GM12864 (cell line): ENCODE results near the gene MALRD1.
"Not testable (repeated sequence)": the region's sequence is repeated elsewhere in the genome, so short reads cannot be mapped to it uniquely, and the experiment has no call there.

ENCODE experiments used
- DNase-seq: peaks from one replicate; pipeline ENCODE4 v3.0.0-alpha.2; 2011; ENCODE audit warnings: low read depth
- H3K4me3 ChIP-seq: 2 replicates; pipeline ENCODE4 v1.5.1; 2011; ENCODE audit warnings: mild to moderate bottlenecking, low read depth, low read length, control low read depth
- CTCF ChIP-seq: IDR thresholded peaks from 2 replicates; pipeline ENCODE4 v1.5.1; 2011; ENCODE audit warnings: low read depth, mild to moderate bottlenecking, moderate library complexity, low read length, control low read depth, inconsistent platforms; ENCODE audit errors: missing control alignments

MALRD1 gene

GRCh38 chr10:19756919-19757318 lies 708.3 kb downstream of the MALRD1 start:
- H3K4me3 ChIP-seq, result no peak overlapping the region
- no peak for TF ChIP-seq CTCF
- no peak for DNase-seq

GRCh38 chr10:19762026-19762425 lies 713.4 kb downstream of the MALRD1 start:
- no peak for TF ChIP-seq CTCF
- no peak overlapping the region for H3K4me3 ChIP-seq

DNA sequence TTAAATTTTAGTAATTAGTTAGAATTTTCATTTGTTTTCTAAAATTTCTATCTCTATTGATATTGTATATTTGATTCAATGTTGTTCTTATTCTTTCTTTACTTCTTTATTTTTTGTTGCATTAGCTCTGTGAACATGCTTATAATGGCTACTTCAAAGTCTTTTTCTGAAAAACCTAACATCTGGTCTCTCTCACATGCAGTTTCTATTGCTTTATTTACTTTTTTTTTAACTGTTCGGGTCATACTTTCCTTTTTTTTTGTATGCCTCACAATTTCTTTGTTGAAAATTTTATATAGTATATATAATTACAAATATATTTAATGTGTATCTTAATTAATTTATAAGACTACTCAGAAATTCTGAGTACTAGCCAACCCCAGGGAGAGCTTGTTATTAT lies 715.5 kb downstream of the MALRD1 start:
- TF ChIP-seq CTCF, result no peak
- H3K4me3 ChIP-seq, result no peak overlapping the region
- DNase-seq, result no peak

More at GRCh38 chr10:19762026-19762425, 713.4 kb downstream of the MALRD1 start:
- no peak for DNase-seq

DNA sequence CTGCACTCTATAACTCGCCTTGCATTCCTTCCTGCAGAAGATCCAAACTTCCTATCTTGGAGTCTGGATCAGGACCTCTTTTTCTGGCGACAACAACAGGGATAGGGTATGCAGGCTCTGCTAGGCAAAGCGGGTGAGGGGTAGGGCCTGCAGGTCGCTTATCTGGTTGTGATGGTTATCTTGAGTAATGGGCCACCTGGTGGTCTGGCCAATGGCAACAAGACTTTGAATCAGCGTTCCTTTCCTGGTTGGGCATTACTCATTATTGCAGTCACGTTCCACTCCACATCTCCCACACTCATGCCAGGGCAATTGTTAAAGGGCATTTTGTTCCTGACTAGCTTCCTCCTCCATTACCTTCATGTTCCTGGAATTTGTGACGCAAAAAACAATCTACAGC lies 719.3 kb downstream of the MALRD1 start:
- TF ChIP-seq CTCF, result no peak
- H3K4me3 ChIP-seq, result no peak overlapping the region
- no peak for DNase-seq

DNA sequence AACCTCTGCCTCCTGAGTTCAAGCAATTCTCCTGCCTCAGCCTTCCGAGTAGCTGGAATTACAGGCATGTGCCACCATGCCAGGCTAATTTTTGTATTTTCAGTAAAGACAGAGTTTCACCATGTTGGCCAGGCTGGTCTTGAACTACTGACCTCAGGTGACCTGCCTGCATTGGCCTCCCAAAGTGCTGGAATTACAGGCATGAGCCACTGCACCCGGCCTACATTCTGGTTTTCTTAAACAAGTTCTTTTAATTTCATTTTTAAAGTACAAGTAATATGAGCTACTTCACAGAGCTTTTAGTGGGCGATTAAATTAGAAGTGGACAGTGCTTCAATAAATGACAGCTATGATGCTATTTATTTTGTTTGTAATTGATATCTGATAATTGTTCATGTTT lies 721.2 kb downstream of the MALRD1 start:
- not testable (repeated sequence) for DNase-seq, H3K4me3 ChIP-seq

DNA sequence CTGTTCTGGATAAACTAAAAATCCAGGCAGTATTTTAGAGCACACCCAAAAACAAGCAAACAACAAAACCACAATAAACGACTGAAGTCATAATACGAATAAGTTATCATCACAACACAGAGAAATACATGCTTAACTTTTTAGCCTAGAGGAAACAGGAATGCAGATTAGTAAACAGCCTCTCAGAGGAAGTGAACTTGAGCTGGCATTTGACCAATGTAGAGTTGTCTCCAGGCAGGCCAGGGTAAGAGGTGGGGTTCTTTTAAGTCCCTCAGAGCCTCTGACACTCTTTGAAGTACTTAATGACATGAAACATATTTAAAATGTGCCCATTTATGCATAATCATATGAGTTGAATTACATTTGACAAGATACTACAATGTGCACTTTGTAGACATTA lies 724.4 kb downstream of the MALRD1 start:
- no peak for DNase-seq
- no peak for TF ChIP-seq CTCF
- no peak overlapping the region for H3K4me3 ChIP-seq

GRCh38 chr10:19775296-19775695 lies 726.7 kb downstream of the MALRD1 start:
- DNase-seq, result no peak
- H3K4me3 ChIP-seq, result no peak overlapping the region
- no peak for TF ChIP-seq CTCF

- no peak for DNase-seq
- no peak for TF ChIP-seq CTCF
- no peak overlapping the region for H3K4me3 ChIP-seq
Observed at GRCh38 chr10:19777806-19778205, 729.2 kb downstream of the MALRD1 start.
